NCI-H460 (cell line): ENCODE data around the gene MCC. TPM values are rescaled to one million over a fixed set of nuclear protein-coding genes. Genes with fewer than 3 reads are reported as not detected.

Source experiments
- DNase-seq: peaks from one replicate; pipeline ENCODE4 v3.0.0-alpha.2; 2016; ENCODE audit warnings: low read depth; ENCODE audit errors: extremely low read depth
- total RNA-seq: library from RNA; depleted of rRNA; stranded (reverse); fragments of >200 nt; shearing (Covaris generic); gene quantifications from 2 replicates; pipeline ENCODE4 v1.2.3, GENCODE V29; 2014

The MCC gene
- total RNA-seq, 1 experiment from 2014 or later: 19.5 TPM

GRCh38 chr5:113213551-113214425 is 274.5 kb downstream of the MCC start:
- DNase-seq: no peak

DNA sequence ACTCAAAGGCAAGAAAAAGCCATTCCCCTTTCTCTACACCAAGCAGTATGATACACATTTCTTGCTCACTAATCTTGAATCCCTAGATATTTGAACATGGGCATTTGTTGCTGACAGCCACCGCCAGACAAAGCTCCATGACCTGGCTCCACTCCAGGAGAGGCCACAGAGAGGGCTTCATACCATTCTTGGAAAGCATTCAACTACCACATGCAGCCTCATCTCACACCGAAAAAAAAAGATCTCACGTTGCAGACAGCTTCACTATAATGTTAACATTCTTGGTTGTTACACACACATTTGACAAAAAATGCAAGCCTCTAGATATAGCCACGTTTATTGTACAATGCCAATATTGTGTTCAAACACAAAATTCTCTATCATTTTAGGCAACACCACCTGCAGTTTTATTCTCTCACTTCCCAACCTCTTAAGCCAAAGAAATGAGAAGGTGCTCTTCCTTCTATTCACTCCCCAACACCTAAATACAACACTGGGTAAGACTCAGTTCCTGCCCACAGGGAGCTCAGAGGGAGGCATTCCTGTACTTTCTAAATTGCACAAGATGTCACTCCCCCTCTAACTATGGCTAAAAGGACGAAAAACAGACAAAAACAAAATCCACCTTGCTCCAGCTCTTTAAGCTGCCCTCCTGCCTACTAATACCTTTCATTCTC is 275.9 kb downstream of the MCC start:
- DNase-seq: no peak

DNA sequence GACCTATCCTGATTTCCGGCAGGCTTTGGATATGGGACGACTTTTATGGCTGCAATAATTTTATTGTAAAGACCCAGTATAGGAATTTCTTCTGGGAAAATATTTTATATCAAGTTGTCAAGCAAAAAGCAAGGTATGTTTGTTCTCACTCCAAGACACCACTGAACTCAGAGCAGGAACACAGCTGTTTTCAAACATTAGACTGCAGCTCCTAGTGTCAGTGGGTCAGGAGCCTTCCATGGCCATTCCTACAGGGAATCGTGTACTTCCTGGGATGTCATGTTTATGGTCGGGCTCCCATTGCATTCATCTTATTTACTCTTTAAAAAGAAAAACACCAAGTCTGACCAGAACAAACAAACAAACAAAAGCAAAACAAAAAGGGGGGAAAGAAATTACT is 278.8 kb downstream of the MCC start:
- DNase-seq: no peak

- peak; percentile 48 for DNase-seq
These were observed 282.4 kb downstream of the MCC start for GRCh38 chr5:113205807-113206206.

- no peak for DNase-seq
These were observed 282.9 kb downstream of the MCC start for GRCh38 chr5:113205323-113205722.

- peak; percentile 45 for DNase-seq
These were observed 283.6 kb downstream of the MCC start for GRCh38 chr5:113204525-113205161.

- DNase-seq: no peak
These were observed 284.3 kb downstream of the MCC start for GRCh38 chr5:113203916-113204315.

DNA sequence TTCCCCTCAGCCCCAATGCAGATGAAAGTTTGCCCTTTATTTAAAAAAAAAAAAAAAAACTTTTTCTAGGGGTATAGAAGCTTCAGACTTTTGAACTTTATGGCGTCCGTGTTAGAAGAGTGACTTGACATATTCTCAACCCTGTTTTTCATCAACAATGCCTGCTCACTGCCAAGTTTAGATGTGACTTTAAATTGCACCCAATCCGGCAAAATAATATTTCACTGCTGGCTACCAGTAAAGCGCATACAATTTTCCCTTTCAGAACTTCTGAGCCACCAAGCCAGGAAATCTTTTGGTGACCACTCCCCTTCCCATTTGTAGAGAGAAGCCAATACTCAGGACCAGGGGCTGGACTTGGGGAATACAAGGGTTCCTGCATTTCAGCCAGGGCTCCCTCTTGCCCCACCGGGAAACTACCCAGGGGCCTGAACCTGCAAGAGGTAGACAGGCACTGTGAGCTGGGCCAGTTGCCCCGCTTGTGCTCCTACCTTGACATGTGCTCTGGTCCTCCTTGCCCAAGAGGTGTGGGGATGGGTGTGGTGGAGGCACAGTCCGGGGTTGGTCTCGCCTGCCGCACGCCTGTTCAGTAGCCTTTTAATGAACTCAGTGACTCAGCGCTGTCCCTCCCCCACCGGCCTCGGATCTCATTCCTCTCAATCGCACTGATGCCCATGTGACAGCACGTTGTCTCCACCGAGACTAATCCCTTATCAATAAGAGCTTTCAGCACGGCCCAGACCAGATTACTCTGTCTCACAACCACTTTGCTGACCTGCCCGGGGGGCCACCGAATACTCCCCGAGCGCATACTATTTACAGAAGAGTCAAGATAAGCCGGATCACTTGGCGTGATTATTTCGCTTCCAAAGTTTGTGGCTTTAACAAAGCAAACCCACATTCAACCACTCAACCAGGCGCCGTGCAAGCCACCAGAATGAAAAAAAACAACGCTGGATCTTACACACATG is 285.2 kb downstream of the MCC start:
- peak; percentile 82 for DNase-seq

DNA sequence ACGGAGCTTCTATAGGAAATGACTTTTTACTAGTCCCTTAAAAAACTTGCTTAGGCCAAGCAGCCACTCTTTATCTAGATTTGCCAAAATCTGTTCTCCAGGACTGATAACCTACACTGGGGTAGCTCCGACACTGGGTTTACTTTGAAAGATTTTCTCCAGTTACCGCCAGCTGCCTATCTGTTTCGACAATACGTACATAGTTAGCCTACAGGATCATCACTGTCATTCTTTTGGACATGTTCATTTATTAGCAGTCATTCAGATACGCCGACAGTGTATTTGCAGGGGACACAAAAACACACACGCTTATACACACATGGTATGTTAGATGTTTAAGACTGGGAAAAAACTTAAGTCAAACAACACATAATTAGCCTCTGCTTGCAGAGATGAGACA is 286.0 kb downstream of the MCC start:
- no peak for DNase-seq

DNA sequence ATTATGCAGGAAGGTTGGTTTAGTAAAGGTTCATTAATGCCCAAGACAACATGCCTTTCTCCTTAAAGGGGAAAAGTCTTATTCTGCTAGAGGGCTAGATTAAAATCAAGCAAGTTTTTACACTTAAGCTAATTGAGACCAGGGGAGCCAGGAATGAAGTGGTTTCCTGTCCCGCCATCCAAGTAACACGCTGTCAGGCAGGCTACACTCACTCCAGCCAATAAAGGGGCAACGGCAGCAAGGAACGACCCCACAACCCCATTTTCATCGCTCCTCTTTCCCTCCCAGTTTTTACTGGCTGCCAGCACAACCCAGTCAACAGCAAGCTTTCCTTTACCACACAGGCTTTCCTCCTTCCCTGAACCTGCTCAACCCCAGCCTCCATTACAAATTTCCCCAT is 286.5 kb downstream of the MCC start:
- DNase-seq: no peak

GRCh38 chr5:113199122-113199905 is 288.9 kb downstream of the MCC start:
- no peak for DNase-seq

- no peak for DNase-seq
These were observed 290.6 kb downstream of the MCC start for GRCh38 chr5:113197456-113198200.

DNA sequence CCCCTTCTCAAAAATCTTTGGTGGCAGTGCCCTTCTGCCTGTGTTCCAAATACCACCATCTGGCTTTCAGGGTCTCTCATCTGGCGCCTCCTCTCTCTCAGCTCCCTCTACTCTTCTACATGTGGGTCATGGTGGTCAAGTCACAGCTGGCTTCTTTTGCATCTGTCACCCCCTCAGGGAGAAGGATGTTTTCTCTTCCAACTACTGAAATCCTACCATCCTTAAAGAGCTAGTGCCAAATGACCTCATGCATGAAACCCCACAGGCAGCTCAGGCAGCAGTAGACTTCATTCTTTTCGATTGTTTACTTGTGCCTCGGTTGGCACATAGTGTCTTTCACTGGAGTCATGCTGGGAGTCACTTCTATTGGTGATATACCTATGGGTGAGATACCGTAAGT is 292.5 kb downstream of the MCC start:
- no peak for DNase-seq

- DNase-seq: peak; percentile 77
These were observed 293.0 kb downstream of the MCC start for GRCh38 chr5:113195251-113195650.

DNA sequence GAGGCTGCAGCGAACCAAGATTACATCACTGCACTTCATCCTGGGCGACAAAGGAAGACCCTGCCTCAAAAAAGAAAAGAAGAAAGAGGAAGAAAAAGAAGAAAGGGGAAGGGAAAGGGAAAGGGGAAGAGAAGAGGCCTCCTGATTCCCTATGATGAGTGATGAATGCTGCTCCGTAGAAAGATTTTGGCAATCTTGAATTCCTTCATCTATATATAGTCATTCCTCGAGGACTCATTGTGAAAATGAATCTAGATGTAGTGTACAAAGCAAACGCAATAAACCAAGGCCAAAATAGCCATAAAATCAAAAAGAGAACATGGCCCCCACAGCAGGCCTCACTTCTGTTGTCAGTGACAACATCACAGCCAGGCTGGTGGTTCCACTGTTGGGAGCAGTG is 293.7 kb downstream of the MCC start:
- DNase-seq: no peak

DNA sequence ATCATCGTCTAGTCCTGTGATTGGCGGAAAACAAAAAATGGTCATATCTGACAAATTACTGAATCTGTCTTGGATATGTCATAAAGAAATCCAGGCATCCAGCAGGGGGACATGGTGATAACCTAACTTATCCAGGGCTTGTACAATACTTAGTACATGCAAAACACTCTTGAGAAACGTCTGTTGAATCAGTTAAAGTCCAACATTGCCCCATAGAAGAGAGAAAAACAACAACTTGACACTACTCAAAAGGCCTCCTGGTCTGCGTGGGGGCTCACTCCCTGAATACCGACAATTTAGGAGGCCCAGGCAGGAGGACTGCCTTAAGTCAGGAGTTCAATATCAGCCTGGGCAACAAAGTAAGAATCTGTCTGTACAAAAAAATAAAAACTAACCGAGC is 294.1 kb downstream of the MCC start:
- no peak for DNase-seq

DNA sequence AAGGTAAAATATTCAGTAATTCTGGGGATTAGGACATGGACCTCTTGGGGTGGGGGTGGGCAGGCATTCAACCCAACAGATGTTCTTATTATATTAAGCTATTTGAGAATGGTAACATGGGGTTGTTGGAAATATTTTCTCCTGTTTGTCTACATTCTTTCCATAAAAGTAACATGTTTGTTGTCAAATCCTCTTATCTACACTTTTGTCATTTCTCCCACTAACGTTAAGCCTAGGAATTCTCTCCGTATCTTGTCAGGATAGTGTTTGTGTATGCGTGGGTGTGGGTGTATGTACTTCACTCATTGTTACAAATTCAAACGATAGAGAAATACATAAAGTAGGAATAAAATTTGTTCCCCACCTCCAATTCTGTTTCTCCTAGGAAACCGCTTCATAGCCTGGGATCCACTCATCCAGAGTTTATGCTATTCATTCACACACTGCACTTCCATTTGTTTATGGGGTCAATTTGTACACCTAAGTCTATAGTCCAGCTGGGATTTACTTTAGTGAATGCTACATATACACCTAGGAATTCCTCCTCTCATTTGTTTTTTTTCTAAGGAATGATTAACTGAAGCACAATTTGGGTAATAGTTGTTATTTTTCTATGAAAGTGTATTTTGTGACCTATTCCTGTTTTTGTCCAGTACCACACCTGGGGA is 294.8 kb downstream of the MCC start:
- no peak for DNase-seq

- DNase-seq: no peak
These were observed 295.7 kb downstream of the MCC start for GRCh38 chr5:113192541-113192940.
